A549 (cell line): ENCODE data around the gene MED10.

Experiments
- CHD2 ChIP-seq: fragments of 150-350 bp; IDR thresholded peaks from 2 replicates; pipeline ENCODE4 v1.6.1; 2014; ENCODE audit warnings: low read length; ENCODE audit not compliant: partially characterized antibody
- CTCF ChIP-seq: fragments of >200 bp; sonication (Bioruptor Twin); formaldehyde crosslinking; IDR thresholded peaks from 3 replicates; pipeline ENCODE4 v1.5.1; 2016
- PHF8 ChIP-seq: fragments of 200-600 bp; sonication (generic); IDR thresholded peaks from 2 replicates; pipeline ENCODE4 v1.6.1; 2016; ENCODE audit warnings: low read depth, mild to moderate bottlenecking, antibody characterized with exemption, moderate library complexity, borderline replicate concordance

GRCh38 chr5:6398570-6399230, 20.4 kb upstream of the MED10 start:
- TF ChIP-seq CTCF = no peak
- TF ChIP-seq CHD2 = no peak
- TF ChIP-seq PHF8 = no peak
